WTC11 (cell line): Measurements from ENCODE around the gene GLI1. TPM values are rescaled to one million over a fixed set of nuclear protein-coding genes. Genes with fewer than 3 reads are reported as not detected.

Experiments
- AFF4 ChIP-seq: sonication (generic); formaldehyde crosslinking; IDR thresholded peaks from 2 replicates; pipeline ENCODE4 v1.8.1; 2023; ENCODE audit warnings: mild to moderate bottlenecking, missing genetic modification reagents, borderline replicate concordance
- ARID4B ChIP-seq: sonication (generic); formaldehyde crosslinking; IDR thresholded peaks from 2 replicates; pipeline ENCODE4 v1.8.0; 2023; ENCODE audit warnings: missing genetic modification reagents, mild to moderate bottlenecking, borderline replicate concordance
- ATF2 ChIP-seq: sonication (generic); formaldehyde crosslinking; IDR thresholded peaks from 2 replicates; pipeline ENCODE4 v1.8.1; 2022; ENCODE audit warnings: low read depth, missing genetic modification reagents, borderline replicate concordance
- ATF3 ChIP-seq: sonication (generic); formaldehyde crosslinking; conservative IDR thresholded peaks from 2 replicates; pipeline ENCODE4 v1.8.1; 2022; ENCODE audit warnings: mild to moderate bottlenecking, missing genetic modification reagents
- E2F5 ChIP-seq: sonication (generic); formaldehyde crosslinking; IDR thresholded peaks from 2 replicates; pipeline ENCODE4 v1.8.1; 2022; ENCODE audit warnings: mild to moderate bottlenecking, moderate library complexity, missing genetic modification reagents
- ELF4 ChIP-seq: sonication (generic); formaldehyde crosslinking; IDR thresholded peaks from 2 replicates; pipeline ENCODE4 v1.8.1; 2022; ENCODE audit warnings: low read depth, mild to moderate bottlenecking, moderate library complexity, missing genetic modification reagents
- HMGA2 ChIP-seq: fragments of 250-450 bp; sonication (Bioruptor Pico); IDR thresholded peaks from 2 replicates; pipeline ENCODE4 v1.4.0; 2021; ENCODE audit warnings: mild to moderate bottlenecking, moderate library complexity
- KAT7 ChIP-seq: sonication (generic); formaldehyde crosslinking; IDR thresholded peaks from 2 replicates; pipeline ENCODE4 v1.8.1; 2023; ENCODE audit warnings: missing genetic modification reagents, mild to moderate bottlenecking, borderline replicate concordance
- MAX ChIP-seq: sonication (generic); formaldehyde crosslinking; IDR thresholded peaks from 2 replicates; pipeline ENCODE4 v1.8.0; 2022; ENCODE audit warnings: mild to moderate bottlenecking, missing genetic modification reagents
- MLX ChIP-seq: sonication (generic); formaldehyde crosslinking; IDR thresholded peaks from 2 replicates; pipeline ENCODE4 v1.8.1; 2023; ENCODE audit warnings: mild to moderate bottlenecking, missing genetic modification reagents, moderate library complexity
- NFYB ChIP-seq: sonication (generic); formaldehyde crosslinking; conservative IDR thresholded peaks from 2 replicates; pipeline ENCODE4 v1.8.0; 2022; ENCODE audit warnings: low read depth, missing genetic modification reagents
- RELA ChIP-seq: sonication (generic); formaldehyde crosslinking; IDR thresholded peaks from 2 replicates; pipeline ENCODE4 v1.8.1; 2022; ENCODE audit warnings: missing genetic modification reagents, mild to moderate bottlenecking, borderline replicate concordance
- STAT6 ChIP-seq: sonication (generic); formaldehyde crosslinking; conservative IDR thresholded peaks from 2 replicates; pipeline ENCODE4 v1.8.1; 2023; ENCODE audit warnings: mild to moderate bottlenecking, low read depth, missing genetic modification reagents, moderate library complexity
- TEAD4 ChIP-seq: sonication (generic); formaldehyde crosslinking; IDR thresholded peaks from 2 replicates; pipeline ENCODE4 v1.8.0; 2022; ENCODE audit warnings: mild to moderate bottlenecking, missing genetic modification reagents
- ZNF138 ChIP-seq: sonication (generic); formaldehyde crosslinking; conservative IDR thresholded peaks from 2 replicates; pipeline ENCODE4 v1.8.1; 2022; ENCODE audit warnings: mild to moderate bottlenecking, moderate library complexity, missing genetic modification reagents
- ZNF532 ChIP-seq: fragments of 250-450 bp; sonication (Bioruptor Pico); IDR thresholded peaks from 2 replicates; pipeline ENCODE4 v1.9.0; 2021; ENCODE audit warnings: mild to moderate bottlenecking, borderline replicate concordance
- total RNA-seq: library from RNA; stranded (reverse); gene quantifications from 3 replicates; pipeline ENCODE4 v1.2.3, GENCODE V29; 2021

GLI1 gene
- total RNA-seq, 1 experiment from 2014 or later, result 16.2 TPM

- TF ChIP-seq ARID4B (CRISPR knock-in tag), result no peak
- TF ChIP-seq ZNF532 (CRISPR knock-in tag), result no peak
- no peak for TF ChIP-seq TEAD4
- TF ChIP-seq STAT6, result no peak
- TF ChIP-seq MLX (CRISPR knock-in tag), result no peak
- no peak for TF ChIP-seq E2F5 (CRISPR knock-in tag)
- TF ChIP-seq AFF4 (CRISPR knock-in tag), result no peak
- no peak for TF ChIP-seq ZNF138 (CRISPR knock-in tag)
- TF ChIP-seq HMGA2 (CRISPR knock-in tag), result no peak
- TF ChIP-seq MAX, result peak; percentile 81
- no peak for TF ChIP-seq ATF3 (CRISPR knock-in tag)
- TF ChIP-seq KAT7 (CRISPR knock-in tag), result 0 out of 2 replicates have a peak, but pooled peaks have one; percentile 46
- TF ChIP-seq RELA (CRISPR knock-in tag), result no peak
- TF ChIP-seq ELF4 (CRISPR knock-in tag), result no peak
- no peak for TF ChIP-seq ATF2 (CRISPR knock-in tag)
- TF ChIP-seq NFYB (CRISPR knock-in tag), result peak; percentile 86
Observed at GRCh38 chr12:57454566-57455373, 4.8 kb upstream of the GLI1 start, which contains the start of gene INHBE (continued).
